ENCODE data around the gene BDP1.
"Not testable (repeated sequence)": the region's sequence is repeated elsewhere in the genome, so short reads cannot be mapped to it uniquely, and the experiment has no call there.

DNA sequence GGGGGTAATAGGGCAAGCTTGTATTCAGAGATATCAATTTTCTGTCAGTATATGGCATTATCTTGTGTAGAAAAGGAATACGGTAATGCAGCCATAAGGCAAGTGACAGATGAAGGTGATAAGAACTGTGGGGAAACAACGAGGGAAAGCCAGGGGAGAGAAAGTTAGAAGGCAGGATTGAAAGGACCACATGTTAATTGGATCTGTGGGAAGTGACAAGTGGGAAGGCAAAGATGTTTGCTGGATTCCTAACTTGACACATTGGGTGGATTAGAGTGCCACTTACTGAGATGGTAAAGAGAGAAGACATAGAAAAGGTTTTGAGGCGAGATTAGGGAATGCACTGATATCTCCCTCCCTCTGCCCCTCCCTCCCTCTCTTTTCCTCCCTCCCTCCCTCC, 20.6 kb upstream of the BDP1 start:
- not testable (repeated sequence) for TF ChIP-seq MAX, YY1 (IDR thresholded peaks at IDR 0.05; ENCODE audit: low read depth)
